Measurements from ENCODE around the gene TM2D3. TPM values are rescaled to one million over a fixed set of nuclear protein-coding genes. Genes with fewer than 3 reads are reported as not detected.

TM2D3 gene
- total RNA-seq, 1 experiment from 2014 or later = 34.9 TPM

DNA sequence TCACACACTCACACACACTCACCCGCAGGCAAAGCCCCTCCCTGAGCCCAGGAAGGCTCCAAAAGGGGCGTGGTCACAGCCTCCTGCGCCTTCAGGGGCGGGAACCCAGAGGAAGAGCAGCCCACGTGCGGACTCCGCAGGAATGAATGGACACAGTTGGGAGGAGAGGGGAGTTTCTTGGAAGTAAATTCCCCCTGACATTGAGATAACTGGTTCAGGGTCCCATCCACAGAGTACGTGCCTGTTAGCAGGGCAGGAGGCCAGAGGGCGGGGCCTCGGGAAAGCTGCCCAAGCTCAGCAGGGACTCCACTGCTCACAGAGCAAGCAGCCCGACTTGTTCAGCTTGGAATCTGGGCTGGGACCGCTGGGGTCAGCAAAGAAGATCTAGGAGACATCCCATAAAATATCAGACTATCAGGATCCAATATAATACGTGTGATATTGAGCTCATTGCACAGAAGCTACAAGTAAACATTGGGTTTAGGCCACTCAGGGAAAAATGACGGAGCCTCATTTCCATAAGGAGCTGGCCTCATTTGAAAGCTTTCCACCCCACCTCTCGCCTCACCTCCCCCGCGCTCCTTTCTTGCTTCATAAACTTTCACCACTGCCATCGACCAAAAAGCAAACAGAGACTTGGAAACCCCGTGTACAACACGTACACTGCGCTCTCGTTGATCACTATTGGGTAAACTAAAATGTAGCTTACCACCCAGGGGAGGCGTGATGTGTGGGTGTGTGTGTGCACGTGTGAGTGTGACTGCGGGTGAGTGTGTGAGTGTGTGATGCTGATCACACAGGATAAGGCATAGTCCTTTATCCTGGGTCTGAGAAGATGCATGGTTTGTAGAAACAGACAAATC, 36.0 kb downstream of the TM2D3 start:
- no CpG with 5 or more reads among the region's 25 CpGs for WGBS (ENCODE audit: extremely low coverage, insufficient read length, low lambda C conversion rate)
- Histone ChIP-seq H2BK15ac (ENCODE audit: low read depth, low read length) (no peak overlapping the region), H3K4me1 (ENCODE audit: insufficient read depth, low read length) (peaks cover 5% of the 10 kb centered on the region; the same call in 1 of the 2 replicates), H3K56ac (ENCODE audit: insufficient read length, low read depth, low read length) (no peak overlapping the region), H3T11ph (ENCODE audit: low read length) (no peak overlapping the region), H4K20me1 (ENCODE audit: control insufficient read depth, insufficient read depth, insufficient read length) (no peaks in the 10 kb centered on the region), H2BK5ac (ENCODE audit: insufficient read length, low read length) (no peak overlapping the region), H4K8ac (replicated peaks; ENCODE audit: insufficient read length, low read depth, low read length) (no peak overlapping the region), H2BK120ac (ENCODE audit: low read depth, low read length, poor library complexity, severe bottlenecking) (no peak overlapping the region), H3K79me1 (ENCODE audit: insufficient read depth, low read depth, low read length, poor library complexity, severe bottlenecking) (no peaks in the 10 kb centered on the region), H2AFZ (ENCODE audit: low read length) (no peak overlapping the region), H3K9me3 (ENCODE audit: control insufficient read depth, low read depth, low read length) (no peaks in the 10 kb centered on the region), H2BK12ac (ENCODE audit: insufficient read length, low read depth, low read length) (no peak overlapping the region), H3K18ac (ENCODE audit: insufficient read length, low read depth, low read length) (no peak overlapping the region), H3K79me2 (ENCODE audit: insufficient read depth, low read length) (no peaks in the 10 kb centered on the region), H4K91ac (ENCODE audit: insufficient read length, low read depth, low read length) (no peak overlapping the region), H4K5ac (ENCODE audit: insufficient read length, low read depth, low read length) (no peak overlapping the region), H3K27ac (ENCODE audit: insufficient read length, low read depth, low read length) (no peak overlapping the region), H3K27me3 (ENCODE audit: insufficient read depth, low read length) (no peaks in the 10 kb centered on the region; the same call in 1 of the 2 replicates), H2AK5ac (ENCODE audit: insufficient read length, low read length) (no peak overlapping the region), H3K4me2 (ENCODE audit: insufficient read depth, insufficient read length, low read length) (peak overlapping the region; percentile 42), H3K4ac (ENCODE audit: low read depth, low read length) (no peak overlapping the region), H2BK20ac (ENCODE audit: low read depth, low read length, poor library complexity, severe bottlenecking) (no peak overlapping the region), H3K23ac (ENCODE audit: insufficient read length, low read depth, low read length) (no peak overlapping the region), H3K14ac (ENCODE audit: insufficient read depth, low read length) (0 out of 2 replicates have a peak overlapping the region, but pooled peaks have one; percentile 27), H3K23me2 (ENCODE audit: insufficient read length, low read depth, low read length, poor library complexity, severe bottlenecking) (no peaks in the 10 kb centered on the region), H3K9ac (ENCODE audit: extremely low read depth, insufficient read length, low read length) (no peak overlapping the region)
- TF ChIP-seq, protein P1, sequence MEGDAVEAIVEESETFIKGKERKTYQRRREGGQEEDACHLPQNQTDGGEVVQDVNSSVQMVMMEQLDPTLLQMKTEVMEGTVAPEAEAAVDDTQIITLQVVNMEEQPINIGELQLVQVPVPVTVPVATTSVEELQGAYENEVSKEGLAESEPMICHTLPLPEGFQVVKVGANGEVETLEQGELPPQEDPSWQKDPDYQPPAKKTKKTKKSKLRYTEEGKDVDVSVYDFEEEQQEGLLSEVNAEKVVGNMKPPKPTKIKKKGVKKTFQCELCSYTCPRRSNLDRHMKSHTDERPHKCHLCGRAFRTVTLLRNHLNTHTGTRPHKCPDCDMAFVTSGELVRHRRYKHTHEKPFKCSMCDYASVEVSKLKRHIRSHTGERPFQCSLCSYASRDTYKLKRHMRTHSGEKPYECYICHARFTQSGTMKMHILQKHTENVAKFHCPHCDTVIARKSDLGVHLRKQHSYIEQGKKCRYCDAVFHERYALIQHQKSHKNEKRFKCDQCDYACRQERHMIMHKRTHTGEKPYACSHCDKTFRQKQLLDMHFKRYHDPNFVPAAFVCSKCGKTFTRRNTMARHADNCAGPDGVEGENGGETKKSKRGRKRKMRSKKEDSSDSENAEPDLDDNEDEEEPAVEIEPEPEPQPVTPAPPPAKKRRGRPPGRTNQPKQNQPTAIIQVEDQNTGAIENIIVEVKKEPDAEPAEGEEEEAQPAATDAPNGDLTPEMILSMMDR (conservative IDR thresholded peaks at IDR 0.05) = no peak
- Mint-ChIP-seq H3K36me3 (ENCODE audit: insufficient read depth in 1 of 3, low read depth in 3 of 3) (no peaks in the 10 kb centered on the region), H3K4me1 (peaks cover 27 to 37% of the 10 kb centered on the region in 2 experiments), H3K27me3 (ENCODE audit: low read depth) (peaks cover 23% of the 10 kb centered on the region), H3K27ac (no peak overlapping the region), H3K4me3 (peak overlapping the region; percentile 53 to 67), H3K9me3 (no peaks in the 10 kb centered on the region)
- peak; percentile 85 for DNase-seq

All from H9 (cell line).